Adipocyte (in vitro differentiated cells): ENCODE results near the gene SLCO2A1.

Source experiments
- DNase-seq: peaks from one replicate; pipeline ENCODE4 v3.0.0-alpha.2; 2015; ENCODE audit warnings: low read depth
- H3K27me3 ChIP-seq: replicated peaks from 2 replicates; pipeline ENCODE4 v1.7.0; 2013; ENCODE audit warnings: mild to moderate bottlenecking, low read length, moderate library complexity; ENCODE audit not compliant: control insufficient read depth, insufficient read depth
- H3K36me3 ChIP-seq: 2 replicates; pipeline ENCODE4 v1.7.0; 2013; ENCODE audit warnings: low read length, mild to moderate bottlenecking, moderate library complexity; ENCODE audit not compliant: control insufficient read depth, insufficient read depth, severe bottlenecking
- H3K4me1 ChIP-seq: 2 replicates; pipeline ENCODE4 v1.7.0; 2013; ENCODE audit warnings: mild to moderate bottlenecking, low read length, moderate library complexity; ENCODE audit not compliant: control insufficient read depth, insufficient read depth
- H3K4me3 ChIP-seq: 2 replicates; pipeline ENCODE4 v1.7.0; 2013; ENCODE audit warnings: mild to moderate bottlenecking, low read length, moderate library complexity
- H3K9ac ChIP-seq: 2 replicates; pipeline ENCODE4 v1.7.0; 2013; ENCODE audit warnings: mild to moderate bottlenecking, low read length, moderate library complexity
- H3K9me3 ChIP-seq: 2 replicates; pipeline ENCODE4 v1.7.0; 2013; ENCODE audit warnings: mild to moderate bottlenecking, low read length, moderate library complexity; ENCODE audit not compliant: control insufficient read depth

SLCO2A1 gene

GRCh38 chr3:133967992-133968892, 61.5 kb downstream of the SLCO2A1 start:
- peaks cover 7% of the 10 kb centered on the region for H3K9me3 ChIP-seq
- no peaks in the 10 kb centered on the region for H3K27me3 ChIP-seq
- H3K4me1 ChIP-seq, result peaks cover 25% of the 10 kb centered on the region
- H3K4me3 ChIP-seq, result no peak overlapping the region
- DNase-seq, result no peak
- H3K9ac ChIP-seq, result no peak overlapping the region
- no peaks in the 10 kb centered on the region for H3K36me3 ChIP-seq

GRCh38 chr3:133966954-133967353, 62.8 kb downstream of the SLCO2A1 start:
- H3K4me1 ChIP-seq, result peaks cover 27% of the 10 kb centered on the region
- no peak for DNase-seq
- H3K9ac ChIP-seq, result no peak overlapping the region
- no peaks in the 10 kb centered on the region for H3K9me3 ChIP-seq
- no peak overlapping the region for H3K4me3 ChIP-seq
- H3K27me3 ChIP-seq, result no peaks in the 10 kb centered on the region
- H3K36me3 ChIP-seq, result no peaks in the 10 kb centered on the region

DNA sequence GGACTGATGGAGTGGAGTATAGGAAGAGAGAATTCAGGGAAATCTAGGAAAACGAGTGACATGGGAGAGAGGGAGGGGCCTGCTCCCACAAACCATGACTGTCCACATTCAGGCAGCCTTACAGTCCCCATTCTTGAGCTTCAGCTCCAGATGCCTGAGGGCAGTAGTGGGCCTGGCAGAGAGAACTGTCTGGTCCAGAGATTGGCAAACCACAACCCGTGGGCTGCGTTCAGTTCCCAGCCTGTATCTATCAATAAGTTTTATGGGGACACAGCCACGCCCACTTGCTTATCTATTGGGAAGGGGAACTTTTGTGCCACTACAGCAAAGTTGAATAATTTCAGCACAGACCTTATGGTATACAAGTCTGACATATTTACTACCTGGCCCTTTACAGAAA, 63.8 kb downstream of the SLCO2A1 start:
- H3K27me3 ChIP-seq, result no peaks in the 10 kb centered on the region
- no peaks in the 10 kb centered on the region for H3K36me3 ChIP-seq
- H3K4me1 ChIP-seq, result peaks cover 27% of the 10 kb centered on the region
- H3K4me3 ChIP-seq, result no peak overlapping the region
- H3K9ac ChIP-seq, result no peak overlapping the region
- no peaks in the 10 kb centered on the region for H3K9me3 ChIP-seq
- DNase-seq, result no peak

DNA sequence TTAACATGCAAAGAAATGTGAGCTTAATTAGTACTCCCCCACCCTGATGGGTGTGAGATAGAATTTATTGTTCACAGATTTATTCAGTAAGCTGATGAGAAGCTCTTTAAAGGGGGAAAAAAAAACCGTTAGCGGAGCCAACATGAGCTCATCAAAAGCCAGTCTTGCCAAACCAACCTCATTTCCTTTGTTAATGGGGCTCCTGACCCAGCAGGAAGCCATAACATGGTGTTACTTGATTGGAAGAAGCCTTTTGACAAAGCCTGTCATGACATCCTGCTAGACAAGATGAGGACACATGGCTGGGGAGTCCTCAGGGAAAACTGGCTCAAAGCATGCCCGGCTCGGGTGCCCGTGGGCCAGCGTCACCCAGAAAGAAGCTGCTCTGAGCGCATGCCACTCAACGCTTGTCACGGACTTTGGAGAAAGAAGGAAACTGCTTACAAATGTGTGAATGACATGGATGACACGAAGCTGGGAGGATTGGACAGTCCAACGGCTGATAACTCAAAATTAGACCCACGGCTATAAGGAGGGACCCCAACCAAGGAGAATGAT, 64.6 kb downstream of the SLCO2A1 start:
- H3K27me3 ChIP-seq, result no peaks in the 10 kb centered on the region
- DNase-seq, result no peak
- H3K4me1 ChIP-seq, result peaks cover 27% of the 10 kb centered on the region
- no peaks in the 10 kb centered on the region for H3K9me3 ChIP-seq
- H3K36me3 ChIP-seq, result no peaks in the 10 kb centered on the region
- no peak overlapping the region for H3K4me3 ChIP-seq
- no peak overlapping the region for H3K9ac ChIP-seq

- no peak for DNase-seq
- Histone ChIP-seq H3K27me3 (no peaks in the 10 kb centered on the region), H3K4me1 (peaks cover 27% of the 10 kb centered on the region), H3K36me3 (no peaks in the 10 kb centered on the region), H3K9ac (no peak overlapping the region), H3K9me3 (no peaks in the 10 kb centered on the region), H3K4me3 (no peak overlapping the region)
Observed at GRCh38 chr3:133964547-133964946, 65.2 kb downstream of the SLCO2A1 start.

- no peaks in the 10 kb centered on the region for H3K9me3 ChIP-seq
- no peaks in the 10 kb centered on the region for H3K36me3 ChIP-seq
- H3K27me3 ChIP-seq, result no peaks in the 10 kb centered on the region
- H3K4me1 ChIP-seq, result peaks cover 27% of the 10 kb centered on the region
- peak; percentile 19 for DNase-seq
- peak overlapping the region; percentile 43 for H3K4me3 ChIP-seq
- H3K9ac ChIP-seq, result peak overlapping the region; percentile 58
Observed at GRCh38 chr3:133963657-133964396, 65.9 kb downstream of the SLCO2A1 start.

GRCh38 chr3:133962849-133963248, 66.9 kb downstream of the SLCO2A1 start:
- Histone ChIP-seq H3K9me3 (no peaks in the 10 kb centered on the region), H3K4me3 (peak overlapping the region; percentile 43), H3K4me1 (peaks cover 27% of the 10 kb centered on the region), H3K9ac (peak overlapping the region; percentile 58), H3K27me3 (no peaks in the 10 kb centered on the region), H3K36me3 (no peaks in the 10 kb centered on the region)
- DNase-seq, result peak; percentile 79

DNA sequence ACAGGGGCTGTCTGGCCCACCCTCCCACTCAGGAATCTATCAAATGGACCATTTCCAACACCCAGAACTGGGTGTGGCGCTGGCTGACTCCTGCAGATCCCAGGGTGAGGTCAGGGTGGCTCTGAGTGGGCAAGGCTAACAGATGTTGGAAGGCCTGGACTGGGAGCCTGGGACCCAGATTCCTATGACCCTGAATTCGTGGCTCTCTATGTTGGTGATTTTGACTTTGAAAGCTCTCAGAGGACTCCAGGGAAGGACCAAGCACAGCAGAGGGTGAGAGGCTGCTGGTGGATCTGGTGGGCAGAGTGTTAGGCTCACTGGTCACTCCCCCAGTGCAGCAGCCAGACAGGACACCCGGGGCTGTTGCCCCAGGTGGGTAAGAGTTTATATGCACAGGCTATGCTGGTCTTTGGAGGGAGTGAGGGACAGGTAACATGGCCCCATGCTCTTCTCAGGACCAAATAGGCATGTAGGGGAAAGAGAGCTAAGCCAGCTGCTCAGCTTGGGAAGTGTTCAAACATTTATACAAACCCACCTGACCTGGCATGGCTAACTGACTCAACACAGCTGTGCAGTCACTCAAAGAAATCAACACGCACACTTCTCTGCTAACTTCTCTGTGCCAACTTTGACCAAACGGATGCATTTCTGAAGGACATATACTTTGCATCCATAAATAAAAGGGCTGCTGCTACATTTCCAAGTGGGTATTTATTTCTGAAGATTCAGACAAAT, 71.5 kb downstream of the SLCO2A1 start:
- Histone ChIP-seq H3K4me1 (peaks cover 10% of the 10 kb centered on the region), H3K36me3 (no peaks in the 10 kb centered on the region), H3K27me3 (no peaks in the 10 kb centered on the region), H3K9ac (no peak overlapping the region), H3K4me3 (no peak overlapping the region), H3K9me3 (no peaks in the 10 kb centered on the region)
- DNase-seq, result no peak

DNA sequence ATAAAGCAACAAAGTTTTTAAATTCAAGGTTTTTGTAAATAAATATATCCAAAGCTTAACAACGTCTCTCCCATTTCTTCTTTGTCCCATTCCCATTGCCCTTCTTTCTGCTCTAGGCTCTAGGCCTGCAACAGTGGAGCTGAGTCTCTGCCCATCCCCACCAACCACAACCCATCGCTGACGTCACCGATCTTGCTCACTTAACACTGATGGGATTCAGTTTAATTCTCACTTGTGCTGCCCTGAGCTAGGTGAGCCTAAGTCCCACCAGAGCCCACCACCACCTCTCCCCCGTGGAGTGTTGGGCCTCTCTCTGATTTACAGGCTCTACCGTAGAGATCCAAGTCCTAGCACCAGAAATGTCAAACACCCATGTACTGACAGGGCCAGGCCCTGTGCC, 72.7 kb downstream of the SLCO2A1 start:
- no peaks in the 10 kb centered on the region for H3K36me3 ChIP-seq
- H3K9me3 ChIP-seq, result peaks cover 2% of the 10 kb centered on the region
- no peak for DNase-seq
- H3K9ac ChIP-seq, result no peak overlapping the region
- no peak overlapping the region for H3K4me3 ChIP-seq
- H3K27me3 ChIP-seq, result no peaks in the 10 kb centered on the region
- H3K4me1 ChIP-seq, result no peaks in the 10 kb centered on the region

DNA sequence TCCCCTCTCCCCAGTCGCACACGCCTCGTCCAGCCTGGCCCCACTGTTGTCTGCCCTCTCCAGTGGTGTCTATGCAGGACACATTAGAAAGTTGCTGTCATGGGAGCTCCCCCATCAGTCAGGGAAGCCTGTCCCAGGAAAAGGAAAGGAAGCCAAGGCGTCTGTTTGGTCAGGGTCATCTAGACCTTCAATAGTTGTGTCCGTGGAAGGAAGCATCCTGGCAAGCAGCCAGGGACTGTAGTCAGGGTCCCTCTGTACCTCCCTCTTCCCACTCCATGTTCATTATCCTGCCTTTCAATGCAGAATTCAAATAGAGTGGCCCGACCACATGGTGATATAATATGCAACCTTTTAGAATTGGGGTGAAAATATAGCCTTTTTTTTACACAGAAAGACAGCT, 73.4 kb downstream of the SLCO2A1 start:
- peaks cover 4% of the 10 kb centered on the region for H3K9me3 ChIP-seq
- DNase-seq, result no peak
- H3K4me3 ChIP-seq, result no peak overlapping the region
- no peaks in the 10 kb centered on the region for H3K27me3 ChIP-seq
- no peaks in the 10 kb centered on the region for H3K36me3 ChIP-seq
- H3K4me1 ChIP-seq, result no peaks in the 10 kb centered on the region
- no peak overlapping the region for H3K9ac ChIP-seq

GRCh38 chr3:133955892-133956291, 73.8 kb downstream of the SLCO2A1 start:
- Histone ChIP-seq H3K9ac (no peak overlapping the region), H3K27me3 (no peaks in the 10 kb centered on the region), H3K36me3 (no peaks in the 10 kb centered on the region), H3K9me3 (peaks cover 4% of the 10 kb centered on the region), H3K4me1 (no peaks in the 10 kb centered on the region), H3K4me3 (no peak overlapping the region)
- DNase-seq, result peak; percentile 20
